Urinary bladder (tissue), 4 donors: ENCODE results near the gene RBM39. TPM values are rescaled to one million over a fixed set of nuclear protein-coding genes. Genes with fewer than 3 reads are reported as not detected.

Source experiments
- DNase-seq: peaks from one replicate; pipeline ENCODE4 v3.0.0-alpha.2; 2015; ENCODE audit errors: extremely low spot score
- H3K27ac ChIP-seq: one replicate; pipeline ENCODE4 v1.5.1; 2013; ENCODE audit warnings: low read depth, mild to moderate bottlenecking, moderate library complexity
- H3K36me3 ChIP-seq: one replicate; pipeline ENCODE4 v1.6.1; 2013; ENCODE audit warnings: mild to moderate bottlenecking, moderate library complexity; ENCODE audit not compliant: insufficient read depth
- H3K4me1 ChIP-seq: one replicate; pipeline ENCODE4 v1.6.1; 2013; ENCODE audit warnings: mild to moderate bottlenecking, moderate library complexity; ENCODE audit not compliant: insufficient read depth
- H3K4me3 ChIP-seq: one replicate; pipeline ENCODE4 v1.5.1; 2013; ENCODE audit warnings: low read depth, low read length
- WGBS: extraction: QIAGEN DNeasy Blood & Tissue Kit; methylation state at CpG from one replicate; pipeline ENCODE4 v1.1.7; 2013; 5-methylcytosine and 5-hydroxymethylcytosine counted together
- polyA plus RNA-seq: library from polyadenylated mRNA; stranded (reverse); fragments of 200-250 nt; gene quantifications from one replicate; pipeline ENCODE4 v1.2.3, GENCODE V29; 2013
- small RNA-seq: library from RNA; depleted of rRNA; stranded (forward); fragments of <200 nt; gene quantifications from one replicate; pipeline ENCODE3, GENCODE V24; 2014
- total RNA-seq: library from RNA; depleted of rRNA; stranded (reverse); fragments of >200 nt; gene quantifications from one replicate; pipeline ENCODE4 v1.2.3, GENCODE V29; 2014
- donor health status: healthy with polysubstance abuse.
- donor health status: healthy.

Gene RBM39
- total and polyA plus RNA-seq, 2 donors = 183 to 645 TPM

GRCh38 chr20:35657271-35657670 is 84.8 kb downstream of the RBM39 start:
- no peak for DNase-seq
- Histone ChIP-seq H3K36me3 (no peaks in the 10 kb centered on the region), H3K4me3 (no peak overlapping the region), H3K27ac (peak overlapping the region; percentile 38), H3K4me1 (peaks cover 3% of the 10 kb centered on the region)
- 36% methylated on average over 1 of the region's 1 CpG for WGBS

- DNase-seq = no peak
- Histone ChIP-seq H3K27ac (no peak overlapping the region), H3K4me1 (no peaks in the 10 kb centered on the region), H3K4me3 (no peak overlapping the region), H3K36me3 (no peaks in the 10 kb centered on the region)
- WGBS = 96% methylated on average over 9 of the region's 9 CpGs
These were observed 87.6 kb downstream of the RBM39 start for GRCh38 chr20:35654415-35654814.

DNA sequence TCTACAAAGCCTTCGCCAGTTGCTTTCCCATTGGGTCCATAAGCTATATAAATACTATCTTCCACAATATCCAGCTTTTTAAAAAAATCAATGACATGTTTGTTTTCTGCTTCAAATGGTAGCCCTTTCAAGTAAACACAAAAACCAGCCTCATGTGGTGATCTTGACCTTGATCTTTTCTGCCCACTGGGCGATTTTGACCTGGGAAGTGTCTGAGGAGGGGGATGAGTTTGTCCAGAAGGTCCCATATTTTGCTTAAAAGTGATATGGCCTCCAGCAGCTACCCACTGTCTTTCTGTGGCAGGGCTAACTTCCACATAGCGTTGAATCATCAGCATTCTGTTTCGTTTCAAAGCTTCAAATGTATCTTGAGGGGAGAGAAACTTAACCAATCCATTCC is 88.2 kb downstream of the RBM39 start:
- 90% methylated on average over 4 of the region's 4 CpGs for WGBS
- Histone ChIP-seq H3K4me1 (no peaks in the 10 kb centered on the region), H3K36me3 (no peaks in the 10 kb centered on the region), H3K4me3 (no peak overlapping the region), H3K27ac (no peak overlapping the region)
- DNase-seq = no peak

Small RNAs within 50 kb of the gene (small RNA-seq; reads per million reads assigned to genes)
- gene RF00026 = not detected

Other genes with a start within 250 kb of the RBM39 start
- not detected for gene C20orf173, start 212.6 kb downstream of the RBM39 start, total RNA-seq
- gene C20orf173, start 212.6 kb downstream of the RBM39 start, polyA plus RNA-seq = not detected
- 176 TPM for gene ERGIC3, start 200.2 kb downstream of the RBM39 start, total RNA-seq
- 200 TPM for gene ERGIC3, start 200.2 kb downstream of the RBM39 start, polyA plus RNA-seq
- 1.6 TPM for gene SPAG4, start 126.4 kb downstream of the RBM39 start, total RNA-seq
- gene SPAG4, start 126.4 kb downstream of the RBM39 start, polyA plus RNA-seq = 4.9 TPM
- gene CPNE1, start 77.4 kb downstream of the RBM39 start, total RNA-seq = 87.9 TPM
- 161 TPM for gene CPNE1, start 77.4 kb downstream of the RBM39 start, polyA plus RNA-seq
- gene RBM12, start 77.4 kb downstream of the RBM39 start, total RNA-seq = 64.8 TPM
- gene RBM12, start 77.4 kb downstream of the RBM39 start, polyA plus RNA-seq = 25.5 TPM
- 16.9 TPM for gene NFS1, start 42.9 kb downstream of the RBM39 start, total RNA-seq
- gene NFS1, start 42.9 kb downstream of the RBM39 start, polyA plus RNA-seq = 33.4 TPM
- gene ROMO1, start 42.9 kb downstream of the RBM39 start, total RNA-seq = 78.8 TPM
- 252 TPM for gene ROMO1, start 42.9 kb downstream of the RBM39 start, polyA plus RNA-seq
- gene PHF20, start 29.8 kb upstream of the RBM39 start, total RNA-seq = 32.5 TPM
- gene PHF20, start 29.8 kb upstream of the RBM39 start, polyA plus RNA-seq = 30.5 TPM
- gene SCAND1, start 212.2 kb upstream of the RBM39 start, total RNA-seq = 17.9 TPM
- gene SCAND1, start 212.2 kb upstream of the RBM39 start, polyA plus RNA-seq = 99.1 TPM
- 1.9 TPM for gene CNBD2, start 226.3 kb upstream of the RBM39 start, total RNA-seq
- 8.6 TPM for gene CNBD2, start 226.3 kb upstream of the RBM39 start, polyA plus RNA-seq